H1 (cell line): ENCODE measurements around the gene PIEZO1. TPM values are rescaled to one million over a fixed set of nuclear protein-coding genes. Genes with fewer than 3 reads are reported as not detected.
A peak's percentile ranks its signal among the peaks of the same experiment; 100 is the strongest.

Source experiments
- CTCF ChIA-PET: fragments of 300-600 bp; sonication (Branson Sonifier 250); formaldehyde crosslinking; loops from one replicate; lab custom pipeline; 2021; ENCODE audit not compliant: partially characterized antibody; lab: Charles Lee
- POLR2A ChIA-PET: fragments of 300-600 bp; sonication (Branson Sonifier 250); formaldehyde crosslinking; loops from one replicate; lab custom pipeline; 2021; ENCODE audit warnings: inconsistent platforms; ENCODE audit not compliant: partially characterized antibody; lab: Charles Lee
- DNase-seq, 2 experiments: peaks; one replicate each; pipeline versions ENCODE4 v3.0.0 to v3.0.0-alpha.2; 2010 to 2022; ENCODE audit warnings: low spot score in 2 of 2, low read depth in 1 of 2, mixed read lengths in 1 of 2
- FAIRE-seq: peaks from 2 replicates; lab custom pipeline; 2011; peaks lifted over from hg19 to GRCh38; lab: Jason Lieb, UNC
- H2AFZ ChIP-seq: 2 replicates; pipeline ENCODE4 v1.8.1; 2012; ENCODE audit warnings: low read length, inconsistent platforms
- H2AK5ac ChIP-seq: 2 replicates; pipeline ENCODE4 v1.6.1; 2013; ENCODE audit warnings: low read depth, low read length
- H2BK120ac ChIP-seq: replicated peaks from 2 replicates; pipeline ENCODE3; 2013; ENCODE audit warnings: low read depth, low read length, inconsistent platforms
- H2BK12ac ChIP-seq: 2 replicates; pipeline ENCODE4 v1.6.1; 2013; ENCODE audit warnings: low read depth, low read length
- H2BK15ac ChIP-seq: 2 replicates; pipeline ENCODE4 v1.6.1; 2013; ENCODE audit warnings: low read length
- H2BK20ac ChIP-seq: 2 replicates; pipeline ENCODE4 v1.6.1; 2013; ENCODE audit warnings: low read length
- H2BK5ac ChIP-seq: 2 replicates; pipeline ENCODE4 v1.6.1; 2013; ENCODE audit warnings: low read depth, low read length
- H3K14ac ChIP-seq: 2 replicates; pipeline ENCODE4 v1.6.1; 2013; ENCODE audit warnings: inconsistent platforms; ENCODE audit not compliant: insufficient read length
- H3K18ac ChIP-seq: 2 replicates; pipeline ENCODE4 v1.6.1; 2013; ENCODE audit warnings: low read length; ENCODE audit errors: extremely low read depth
- H3K23ac ChIP-seq: 2 replicates; pipeline ENCODE4 v1.6.1; 2013; ENCODE audit warnings: inconsistent platforms; ENCODE audit not compliant: insufficient read length
- H3K23me2 ChIP-seq: 2 replicates; pipeline ENCODE4 v1.6.1; 2013; ENCODE audit warnings: low read depth, low read length
- H3K27ac ChIP-seq: 2 replicates; pipeline ENCODE4 v1.6.1; 2011; ENCODE audit warnings: low read depth, low read length, inconsistent platforms
- H3K27me3 ChIP-seq, 4 experiments: replicated peaks in 1 of 4; 1 replicate in 1 of 4; 2 replicates in 3 of 4; pipeline versions ENCODE4 v1.6.1 to v1.8.1; 2011 to 2013; ENCODE audit warnings: low read length in 3 of 4, mild to moderate bottlenecking in 3 of 4, inconsistent platforms in 2 of 4, mixed read lengths in 2 of 4, moderate library complexity in 1 of 4; ENCODE audit not compliant: control insufficient read depth in 3 of 4, insufficient read depth in 3 of 4; ENCODE audit errors: extremely low read depth in 1 of 4
- H3K36me3 ChIP-seq, 4 experiments: 2 replicates each; pipeline versions ENCODE4 v1.6.1 to v1.8.1; 2011 to 2013; ENCODE audit warnings: mild to moderate bottlenecking in 4 of 4, low read length in 3 of 4, moderate library complexity in 2 of 4, control low read depth in 1 of 4, inconsistent platforms in 1 of 4; ENCODE audit not compliant: insufficient read depth in 4 of 4, control insufficient read depth in 2 of 4
- H3K4ac ChIP-seq: replicated peaks from 2 replicates; pipeline ENCODE3; 2013; ENCODE audit warnings: low read length, low read depth, mixed read lengths, inconsistent platforms; ENCODE audit not compliant: insufficient read length
- H3K4me1 ChIP-seq, 4 experiments: replicated peaks in 1 of 4; 1 replicate in 1 of 4; 2 replicates in 3 of 4; pipeline versions ENCODE4 v1.6.1 to v1.8.1; 2011 to 2013; ENCODE audit warnings: low read length in 3 of 4, inconsistent platforms in 2 of 4, mixed read lengths in 1 of 4; ENCODE audit not compliant: insufficient read depth in 4 of 4, control insufficient read depth in 3 of 4
- H3K4me2 ChIP-seq, 2 experiments: 2 replicates each; pipeline versions ENCODE4 v1.6.1 to v1.8.1; 2011 to 2013; ENCODE audit warnings: low read depth in 2 of 2, low read length in 2 of 2, control low read depth in 1 of 2, inconsistent platforms in 1 of 2, mild to moderate bottlenecking in 1 of 2; ENCODE audit not compliant: insufficient read depth in 1 of 2
- H3K4me3 ChIP-seq, 4 experiments: fragments of 200-600, 300-600 bp in 1 of 4; sonication (generic), shearing (Covaris generic), sonication (Bioruptor Twin) in 1 of 4; 2 replicates each; pipeline versions ENCODE4 v1.5.1 to v1.8.1; 2011 to 2016; ENCODE audit warnings: low read length in 4 of 4, low read depth in 3 of 4, control low read depth in 2 of 4, inconsistent platforms in 2 of 4, mild to moderate bottlenecking in 2 of 4, mixed read lengths in 1 of 4, moderate library complexity in 1 of 4; ENCODE audit not compliant: insufficient read depth in 2 of 4; ENCODE audit errors: extremely low read depth in 1 of 4
- H3K56ac ChIP-seq: replicated peaks from 2 replicates; pipeline ENCODE3; 2013; ENCODE audit warnings: low read depth, mild to moderate bottlenecking, mixed read lengths, low read length, inconsistent platforms; ENCODE audit not compliant: insufficient read length
- H3K79me1 ChIP-seq: 2 replicates; pipeline ENCODE4 v1.6.1; 2013; ENCODE audit warnings: low read depth, low read length, control low read depth
- H3K79me2 ChIP-seq, 2 experiments: 2 replicates each; pipeline versions ENCODE4 v1.6.1 to v1.8.1; 2012 to 2013; ENCODE audit warnings: low read length in 2 of 2, mild to moderate bottlenecking in 2 of 2, inconsistent platforms in 1 of 2; ENCODE audit not compliant: insufficient read depth in 2 of 2, control insufficient read depth in 1 of 2
- H3K9ac ChIP-seq, 4 experiments: replicated peaks in 1 of 4; 1 replicate in 1 of 4; 2 replicates in 3 of 4; pipeline versions ENCODE4 v1.6.1 to v1.8.1; 2011 to 2013; ENCODE audit warnings: low read depth in 3 of 4, low read length in 3 of 4, control low read depth in 2 of 4, mild to moderate bottlenecking in 2 of 4, moderate library complexity in 2 of 4, inconsistent platforms in 1 of 4; ENCODE audit errors: extremely low read depth in 1 of 4
- H3K9me3 ChIP-seq, 2 experiments: 2 replicates each; pipeline versions ENCODE4 v1.6.1 to v1.8.1; 2012 to 2013; ENCODE audit warnings: mild to moderate bottlenecking in 2 of 2, moderate library complexity in 2 of 2, control low read depth in 1 of 2, inconsistent platforms in 1 of 2, low read depth in 1 of 2, low read length in 1 of 2, mixed read lengths in 1 of 2; ENCODE audit not compliant: insufficient read depth in 2 of 2
- H4K20me1 ChIP-seq, 2 experiments: replicated peaks in 1 of 2; 2 replicates each; pipeline versions ENCODE3 to v1.8.1; 2011 to 2013; ENCODE audit warnings: inconsistent platforms in 2 of 2, low read length in 2 of 2, mild to moderate bottlenecking in 1 of 2; ENCODE audit not compliant: insufficient read depth in 2 of 2, control insufficient read depth in 1 of 2
- H4K5ac ChIP-seq: 2 replicates; pipeline ENCODE4 v1.6.1; 2013; ENCODE audit warnings: low read length, low read depth, mixed read lengths, inconsistent platforms; ENCODE audit not compliant: insufficient read length
- H4K8ac ChIP-seq: 2 replicates; pipeline ENCODE4 v1.8.0; 2013; ENCODE audit warnings: mild to moderate bottlenecking, moderate library complexity, low read length, inconsistent platforms; ENCODE audit not compliant: insufficient read depth; ENCODE audit errors: extremely low read depth
- H4K91ac ChIP-seq: replicated peaks from 2 replicates; pipeline ENCODE3; 2013; ENCODE audit warnings: low read length, mixed read lengths, inconsistent platforms; ENCODE audit not compliant: insufficient read length
- BRCA1 ChIP-seq: IDR thresholded peaks from 2 replicates; pipeline ENCODE4 v1.6.1; 2012; ENCODE audit warnings: low read depth, low read length, improper control_type of control experiment
- WGBS, 2 experiments: shearing (Covaris generic) in 1 of 2; methylation state at CpG; one replicate each; pipeline versions ENCODE4 v1.1.6 to v1.1.7; 2013 to 2015; ENCODE audit warnings: low lambda C conversion rate in 2 of 2, mixed read lengths in 2 of 2, inconsistent platforms in 1 of 2, low coverage in 1 of 2, missing lambda C conversion rate in 1 of 2; ENCODE audit not compliant: insufficient replicate concordance in 2 of 2, insufficient coverage in 1 of 2, insufficient read length in 1 of 2; ENCODE audit errors: extremely low coverage in 1 of 2, missing lambda C conversion rate in 1 of 2; 5-methylcytosine and 5-hydroxymethylcytosine counted together
- polyA plus RNA-seq, 7 experiments: library from polyadenylated mRNA; depleted of rRNA in 3 of 7; stranded (reverse) in 5 of 7; unstranded in 2 of 7; fragments of >200 nt in 5 of 7; fragments of 200-250 nt in 2 of 7; gene quantifications; 1 replicate in 5 of 7; 2 replicates in 1 of 7; 4 replicates in 1 of 7; pipeline versions ENCODE4 v1.2.1 to v1.2.3, GENCODE V29; 2011 to 2013; ENCODE audit warnings: missing spikeins in 2 of 7, mixed read lengths in 2 of 7
- total RNA-seq: library from RNA; stranded (reverse); fragmentation: NEBNext Ultra II Directional; extraction: Animal tissue kit (Norgen Biotek cat#: 25700); gene quantifications from 2 replicates; pipeline ENCODE4 v1.2.1, GENCODE V29; 2021

PIEZO1 gene
- total and polyA plus RNA-seq, 2 of the 8 experiments (the other 6 are each of a cell fraction or from before 2014, with no cell fraction given), result 42.3 to 67.5 TPM

GRCh38 chr16:88769617-88770460 lies 15.2 kb downstream of the PIEZO1 start:
- DNase-seq, result peak; percentile 60 to 84
- peaks cover 6 to 44% (median 32%) of the 10 kb centered on the region in 4 experiments for H3K4me1 ChIP-seq
- POLR2A ChIA-PET, result interaction anchor here (0.9 to 5.3 kb wide), 7 partner anchors 7 to 43 kb away, joined by 3 to 22 read pairs (median 7); no protein-coding TSS in a partner anchor
- no peak for TF ChIP-seq BRCA1

More at GRCh38 chr16:88769617-88770460, 15.2 kb downstream of the PIEZO1 start:
- H3K79me2 ChIP-seq, result peaks cover 0 to 10% of the 10 kb centered on the region in 2 experiments; a peak in 1 of 4 replicates
- H3K36me3 ChIP-seq, result no peaks in the 10 kb centered on the region
- H2BK20ac ChIP-seq, result no peak overlapping the region
- 49% methylated on average over 19 of the region's 30 CpGs; no CpG with 5 or more reads in 1 of the 2 experiments for WGBS, 2 experiments
- no peak overlapping the region for H3K56ac ChIP-seq
- H3K18ac ChIP-seq, result peak overlapping the region; percentile 87
- H2AFZ ChIP-seq, result no peak overlapping the region
- H2BK5ac ChIP-seq, result peak overlapping the region; percentile 81; the same call in 1 of the 2 replicates
- H3K23ac ChIP-seq, result no peak overlapping the region
- H3K4ac ChIP-seq, result no peak overlapping the region
- peak overlapping the region; percentile 17 to 54 for H3K4me2 ChIP-seq
- H2AK5ac ChIP-seq, result no peak overlapping the region
- no peak overlapping the region for H2BK120ac ChIP-seq
- no peaks in the 10 kb centered on the region; the same call in 1 of the 2 replicates for H3K23me2 ChIP-seq
- no peak overlapping the region for H3K4me3 ChIP-seq
- H4K20me1 ChIP-seq, result peaks cover 4 to 5% of the 10 kb centered on the region in 2 experiments
- H2BK12ac ChIP-seq, result peak overlapping the region; percentile 60; the same call in 1 of the 2 replicates
- H2BK15ac ChIP-seq, result 0 out of 2 replicates have a peak overlapping the region, but pooled peaks have one; percentile 16
- peak overlapping the region; percentile 81 for H4K91ac ChIP-seq
- H3K79me1 ChIP-seq, result peaks cover 5% of the 10 kb centered on the region; the same call in 1 of the 2 replicates
- no peak overlapping the region for H3K27ac ChIP-seq
- no peak overlapping the region for H3K14ac ChIP-seq
- CTCF ChIA-PET, result interaction anchor here (0.6 to 14.1 kb wide), 10 partner anchors 11 to 552 kb away, joined by 3 to 146 read pairs (median 5); partner anchors contain the start of gene APRT
- no peaks in the 10 kb centered on the region for H3K9me3 ChIP-seq
- H4K5ac ChIP-seq, result peak overlapping the region; percentile 40
- H3K27me3 ChIP-seq, result no peaks in the 10 kb centered on the region
- no peak for FAIRE-seq
- peak overlapping the region; percentile 80; the same call in 1 of the 2 replicates for H4K8ac ChIP-seq
- no peak overlapping the region for H3K9ac ChIP-seq
